HUDEP-2 (cell line): ENCODE data around the gene METAP1D.
"Not testable (repeated sequence)": the region's sequence is repeated elsewhere in the genome, so short reads cannot be mapped to it uniquely, and the experiment has no call there.

Source experiments
- DNase-seq, 76 experiments: peaks; one replicate each; lab custom pipeline; 2025; ENCODE audit not compliant: unreplicated experiment in 76 of 76; lab: John Stamatoyannopoulos, UW

The METAP1D gene

DNA sequence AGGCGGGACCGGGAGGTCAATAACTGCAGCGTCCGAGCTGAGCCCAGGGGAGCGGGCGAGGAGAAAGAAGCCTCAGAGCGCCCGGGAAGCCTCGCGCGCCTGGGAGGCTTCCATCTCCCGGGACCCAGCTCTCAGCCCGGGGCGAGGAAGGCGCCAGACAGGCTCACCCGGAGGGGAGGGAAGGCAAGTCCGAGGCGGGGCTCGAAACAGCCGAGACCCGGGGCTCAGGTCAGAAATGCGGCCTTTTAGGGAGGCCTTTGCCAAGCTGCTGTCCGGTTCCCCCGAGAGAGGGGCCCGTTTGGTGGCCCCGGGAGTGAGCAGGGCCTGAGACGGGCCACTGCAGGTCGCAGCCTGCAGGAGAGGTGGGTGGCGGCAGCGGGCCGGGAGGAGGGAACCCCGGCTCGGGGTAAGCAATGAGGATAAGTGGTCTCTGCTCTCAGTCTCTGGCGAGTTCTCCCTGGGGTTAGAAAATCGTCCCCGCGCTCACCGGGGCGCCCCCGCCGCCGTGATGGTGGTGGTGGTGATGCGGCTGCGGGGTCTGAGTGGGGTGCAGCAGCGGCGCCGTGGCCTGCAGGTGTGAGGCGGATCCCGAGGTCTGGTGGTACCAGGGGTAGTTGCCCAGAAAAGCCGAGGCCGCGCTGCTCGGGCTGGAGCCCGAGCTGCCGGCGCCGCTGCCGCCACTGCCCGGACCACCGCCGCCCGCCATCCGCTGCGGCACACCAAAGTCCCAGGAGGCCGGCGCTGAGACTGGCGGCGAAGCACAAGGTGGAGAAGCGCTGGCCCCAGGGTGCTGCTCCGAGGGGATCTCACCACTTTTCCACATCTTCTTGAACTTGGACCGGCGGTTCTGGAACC, 100.6 kb downstream of the METAP1D start:
- DNase-seq = peak in 1 of 76 experiments; percentile 12

DNA sequence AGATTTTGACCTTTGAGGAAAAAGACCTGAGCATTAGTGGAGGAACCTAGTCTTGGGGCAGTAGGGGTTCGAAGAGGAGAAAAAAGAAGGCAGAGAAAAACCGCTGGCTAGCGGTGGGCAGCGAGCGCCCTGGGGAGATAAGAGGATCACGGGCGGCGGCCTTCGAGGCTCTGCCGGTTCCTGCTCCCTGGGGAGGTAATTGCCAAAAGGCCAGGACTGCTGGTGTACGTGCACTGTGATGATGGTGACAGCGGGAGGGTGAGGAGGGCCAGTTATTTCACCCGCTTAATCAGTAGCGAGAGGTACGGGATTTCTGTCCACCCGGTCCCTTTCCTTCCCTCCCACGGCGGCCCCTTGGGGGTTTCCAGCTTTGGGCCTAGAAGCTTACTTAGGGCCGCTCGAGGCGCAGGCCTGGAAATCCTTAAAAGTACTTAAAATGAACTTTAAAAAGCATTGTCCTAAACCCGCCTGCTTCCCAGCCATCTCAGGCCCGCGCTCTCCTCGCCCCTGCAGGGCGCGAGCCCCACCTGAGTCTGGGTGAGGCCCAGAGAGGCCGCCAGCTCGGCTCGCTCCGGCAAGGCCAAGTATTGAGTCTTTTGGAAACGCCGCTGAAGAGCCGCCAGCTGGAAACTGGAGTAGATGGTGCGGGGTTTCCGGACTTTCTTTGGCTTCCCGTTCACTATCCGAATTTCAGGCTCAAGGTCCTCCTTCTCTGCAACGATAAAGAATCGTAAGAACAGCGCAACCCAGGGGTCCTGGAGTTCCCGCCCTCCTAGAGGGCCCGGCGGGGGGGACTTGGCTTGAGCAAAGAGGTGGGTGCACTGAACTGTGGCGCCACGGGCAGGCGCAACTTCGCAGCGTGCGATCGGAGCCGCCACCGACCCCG, 101.4 kb downstream of the METAP1D start:
- peak in 4 of 76 experiments; percentile 5 to 17 (median 12) for DNase-seq

DNA sequence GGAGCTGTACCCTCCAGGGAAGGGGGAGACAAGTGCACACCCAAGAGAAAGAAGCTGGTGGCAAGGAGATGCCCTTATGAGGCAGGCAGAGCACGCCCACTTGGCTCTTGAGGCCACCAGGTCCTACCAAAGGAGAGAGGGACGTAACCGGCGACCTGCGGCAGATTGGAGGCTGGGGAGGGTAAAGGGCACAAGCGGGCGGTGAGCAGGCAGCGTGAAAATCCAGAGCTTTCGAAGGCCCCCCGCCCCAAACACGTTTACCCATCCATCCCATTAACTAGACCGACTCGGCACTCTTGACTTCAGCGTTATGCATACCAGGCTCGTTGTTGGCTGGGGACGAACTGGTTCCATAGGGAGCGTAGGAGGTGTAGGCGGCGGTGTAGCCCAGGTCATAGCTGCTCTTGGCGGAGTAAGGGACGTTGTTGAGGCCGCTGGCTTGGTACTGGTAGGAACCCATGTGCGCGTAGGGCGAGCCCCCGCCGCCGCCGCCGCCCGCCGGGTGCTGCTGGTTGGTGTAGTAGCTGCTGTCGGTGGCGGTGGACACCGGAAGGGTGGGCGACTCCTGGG, 102.2 kb downstream of the METAP1D start:
- DNase-seq = no peak

DNA sequence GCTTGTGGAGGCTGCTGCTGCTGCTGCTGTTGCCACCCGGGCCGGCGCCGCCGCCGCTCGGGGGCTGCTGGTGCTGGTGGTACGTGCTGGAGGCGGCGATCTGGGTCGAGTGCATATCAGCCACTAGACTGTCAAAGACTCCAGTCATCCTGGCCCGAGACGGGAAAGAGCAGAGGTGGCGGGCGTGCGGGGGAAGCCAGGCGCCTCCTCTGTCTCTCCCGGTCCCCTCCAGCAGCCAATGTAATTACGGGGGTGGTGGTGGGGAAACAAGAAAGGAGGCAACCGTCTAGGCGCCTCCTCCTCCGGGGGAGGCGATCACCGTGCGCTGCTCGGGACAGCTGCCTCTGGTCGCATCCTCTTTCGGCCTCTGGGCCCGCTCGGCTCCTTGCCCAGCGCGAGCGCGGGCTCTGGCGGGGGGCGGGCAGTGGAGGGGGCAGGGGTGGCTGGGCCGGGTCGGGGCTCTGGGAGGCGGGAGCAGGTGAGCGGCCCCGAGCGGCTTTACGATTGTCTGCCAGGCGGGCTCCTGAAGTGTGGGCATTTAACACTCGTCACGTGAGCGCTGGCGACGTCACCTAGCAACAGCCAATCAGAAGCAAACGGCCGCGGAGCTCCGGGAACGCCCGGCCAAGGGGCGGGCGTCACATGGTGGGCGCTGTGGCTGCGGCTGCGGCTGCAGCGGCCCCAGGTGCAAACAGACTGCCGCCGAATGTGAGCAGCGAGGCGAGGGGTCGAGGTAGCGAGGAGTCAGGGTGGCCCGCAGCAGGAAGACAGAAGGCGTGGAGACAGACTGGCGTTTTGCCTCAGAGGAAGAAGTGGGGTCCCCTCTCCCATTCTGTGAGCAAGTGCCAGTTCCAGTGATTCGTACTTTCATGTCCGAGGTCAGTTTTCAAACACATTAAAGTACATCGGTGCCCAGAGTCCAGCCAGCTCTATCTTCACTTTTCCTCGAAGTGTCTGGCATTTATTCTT, 102.9 kb downstream of the METAP1D start, which contains the start of gene DLX2:
TSS of gene DLX2 (minus strand) at position 510 of the 969 bp plus-strand sequence. CDS start at position 148, 362 bp downstream.
- peak in 72 of 76 experiments; percentile 9 to 88 (median 71) for DNase-seq

DNA sequence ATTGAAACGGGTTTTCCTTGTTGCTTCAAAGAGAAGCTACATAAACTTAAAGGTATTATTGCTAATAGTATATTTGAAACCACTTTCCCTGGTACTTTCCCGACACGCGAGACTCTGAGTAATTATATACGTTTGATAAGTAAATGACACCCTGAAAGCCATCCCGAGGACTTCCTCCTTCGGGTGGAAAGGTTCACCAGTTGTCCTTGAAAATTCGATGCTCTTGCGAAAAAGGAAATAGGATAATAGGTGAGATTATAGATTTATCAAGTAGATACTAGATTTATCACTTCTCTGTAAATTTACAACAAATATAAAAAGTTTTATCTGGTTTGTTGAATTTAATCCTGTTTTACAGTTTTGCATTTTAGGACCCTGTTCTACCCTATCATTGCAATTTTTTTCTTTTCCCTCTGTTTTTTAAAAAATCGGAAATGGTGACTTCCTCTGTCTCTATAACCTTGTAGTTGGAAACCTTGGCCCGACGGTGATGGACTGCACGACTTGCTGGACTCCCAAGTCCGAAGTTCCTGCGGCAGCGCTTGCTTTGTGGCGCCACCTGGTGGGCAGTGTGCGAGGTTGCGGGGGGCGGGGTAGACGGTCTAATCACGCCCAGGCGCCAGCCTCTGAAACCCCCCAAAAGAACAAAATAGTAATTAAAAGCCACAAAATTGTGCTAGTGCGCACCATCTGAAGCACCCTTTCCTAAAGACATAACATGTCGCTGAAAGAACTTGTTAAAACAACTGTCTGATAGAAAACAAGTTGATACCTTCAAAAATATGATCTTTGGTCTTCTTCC, 103.9 kb downstream of the METAP1D start:
- DNase-seq = peak in 69 of 76 experiments; percentile 3 to 85 (median 61)

DNA sequence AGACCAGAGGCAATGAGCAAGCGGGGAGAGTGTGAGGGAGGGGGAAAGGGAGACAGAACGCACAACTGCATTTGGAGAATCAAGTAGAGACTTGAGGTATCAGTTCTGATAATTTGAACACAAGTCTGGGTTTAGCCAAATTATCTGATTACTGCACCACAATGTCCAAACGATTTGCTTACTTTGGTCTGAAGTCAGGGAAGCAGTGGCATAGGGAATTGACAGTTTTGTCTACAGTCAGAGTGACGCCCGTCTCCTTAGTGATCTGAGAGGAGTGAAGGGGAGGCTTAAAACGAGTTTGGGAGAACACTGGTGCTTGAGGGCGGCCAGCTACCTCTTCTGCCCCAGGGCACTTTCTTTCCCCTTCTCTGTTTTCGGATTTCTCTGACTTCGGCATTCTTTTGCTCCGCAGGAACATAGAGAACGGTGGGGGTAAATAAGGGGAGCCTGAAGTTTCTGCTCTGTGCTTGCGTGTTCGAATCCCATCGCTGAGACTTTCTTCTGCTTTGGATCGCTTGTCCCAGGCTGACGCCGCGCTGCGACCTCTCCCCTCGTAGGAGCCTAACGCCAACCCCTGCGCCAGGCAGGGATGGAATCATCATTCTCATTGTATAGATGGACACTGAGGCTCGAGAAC, 105.8 kb downstream of the METAP1D start:
- DNase-seq = peak in 1 of 76 experiments; percentile 49

DNA sequence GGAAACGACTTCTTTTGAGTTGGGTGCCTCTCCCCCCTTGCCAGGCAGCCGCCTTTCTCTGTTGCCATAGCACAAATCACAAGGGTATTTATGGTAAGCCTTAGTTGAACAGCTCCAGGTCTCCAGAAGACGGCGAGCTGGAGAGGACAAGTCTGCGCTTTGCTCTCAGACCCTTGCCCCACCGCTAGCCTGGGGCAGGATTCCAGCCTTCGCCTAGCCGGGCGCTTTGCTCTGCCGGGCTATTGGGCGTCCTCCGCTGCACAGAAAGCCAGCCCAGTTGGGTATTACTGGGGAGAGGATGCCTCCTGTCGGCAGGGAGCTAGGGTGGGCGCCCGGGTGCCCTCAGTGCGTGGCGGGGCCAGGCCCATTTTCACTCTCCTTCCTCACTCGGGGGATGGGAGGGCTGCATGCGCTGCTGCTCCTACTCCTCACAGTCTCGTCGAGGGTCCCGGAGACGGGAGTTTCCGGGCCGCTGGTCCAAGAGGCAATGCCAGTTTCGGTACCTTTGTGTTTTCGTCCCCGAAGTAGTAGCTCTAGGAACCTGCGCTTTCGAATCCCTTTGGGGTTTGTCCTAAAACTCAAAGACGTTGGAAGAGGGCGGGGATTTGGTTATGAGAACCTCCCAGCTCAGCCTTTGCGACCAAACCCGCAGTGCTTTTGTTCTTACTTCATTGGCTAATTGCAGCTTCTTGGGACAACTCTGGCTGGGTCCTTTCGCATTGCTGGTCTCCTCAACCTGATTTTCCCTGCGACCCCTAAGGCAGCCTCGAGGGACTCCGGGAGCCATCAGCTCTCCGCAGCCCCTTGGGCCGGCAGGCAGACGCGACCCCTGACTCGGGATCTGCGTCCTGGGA, 106.6 kb downstream of the METAP1D start:
- peak in 53 of 76 experiments; percentile 14 to 67 (median 42) for DNase-seq

DNA sequence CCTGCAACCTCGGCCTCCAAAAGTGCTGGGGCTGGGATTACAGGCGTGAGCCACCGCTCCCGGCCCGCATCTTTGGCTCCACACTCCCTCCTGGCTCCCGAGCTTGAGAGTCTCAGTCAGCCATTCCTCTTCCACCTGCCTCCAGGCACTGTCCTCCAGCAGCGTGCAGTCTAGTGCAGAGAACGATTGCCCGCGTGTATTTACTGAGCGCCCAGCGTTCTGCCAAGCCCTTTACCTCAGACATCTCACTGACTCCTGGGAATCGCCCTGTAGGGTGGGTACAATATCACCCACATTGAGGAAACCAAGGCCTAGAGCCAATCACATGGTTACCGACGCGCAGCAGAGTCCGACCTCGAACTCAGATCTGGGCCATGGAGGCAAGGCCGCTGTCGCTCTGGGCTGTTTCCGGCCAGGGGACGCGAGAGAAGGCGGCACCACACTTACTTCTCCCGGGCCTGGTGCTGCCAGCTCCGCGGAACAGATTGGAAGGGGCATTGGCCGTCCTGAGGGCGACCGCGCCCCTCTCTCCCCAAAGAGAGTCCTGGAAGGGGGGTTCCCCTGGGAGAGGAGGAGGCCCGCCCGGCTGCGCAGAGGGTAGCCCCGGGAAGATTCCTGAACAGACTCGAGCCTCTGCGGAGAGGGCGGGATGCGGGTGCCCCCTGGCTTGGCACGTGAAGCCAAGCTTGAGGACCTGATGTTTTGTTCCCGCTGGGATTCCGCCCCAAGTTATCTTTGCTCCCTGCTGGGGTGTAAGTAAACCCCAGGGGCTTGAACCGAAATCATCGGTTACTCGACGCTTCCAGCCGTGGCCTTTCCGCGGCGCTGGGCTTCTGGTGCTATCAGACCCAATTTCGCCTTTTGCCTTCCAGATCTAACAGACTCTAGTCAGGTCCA, 108.2 kb downstream of the METAP1D start:
- DNase-seq = no peak

DNA sequence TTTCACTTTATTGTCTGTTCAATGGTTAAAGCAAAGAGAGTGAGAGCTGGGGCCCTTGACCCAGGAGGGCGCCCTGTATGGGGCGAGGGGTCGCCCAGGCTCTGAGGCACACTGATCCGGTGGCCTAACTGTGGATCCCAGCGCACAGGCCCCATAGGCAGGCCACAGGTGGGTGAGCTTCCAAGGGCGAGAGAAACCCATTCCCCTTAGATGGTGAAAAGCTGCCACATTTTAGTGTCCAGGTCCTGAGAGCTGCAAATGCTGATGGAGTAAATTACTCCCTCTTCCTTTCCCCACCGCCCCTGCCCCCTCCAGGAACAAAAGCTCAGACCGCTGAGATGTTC, 108.8 kb downstream of the METAP1D start:
- no peak for DNase-seq

DNA sequence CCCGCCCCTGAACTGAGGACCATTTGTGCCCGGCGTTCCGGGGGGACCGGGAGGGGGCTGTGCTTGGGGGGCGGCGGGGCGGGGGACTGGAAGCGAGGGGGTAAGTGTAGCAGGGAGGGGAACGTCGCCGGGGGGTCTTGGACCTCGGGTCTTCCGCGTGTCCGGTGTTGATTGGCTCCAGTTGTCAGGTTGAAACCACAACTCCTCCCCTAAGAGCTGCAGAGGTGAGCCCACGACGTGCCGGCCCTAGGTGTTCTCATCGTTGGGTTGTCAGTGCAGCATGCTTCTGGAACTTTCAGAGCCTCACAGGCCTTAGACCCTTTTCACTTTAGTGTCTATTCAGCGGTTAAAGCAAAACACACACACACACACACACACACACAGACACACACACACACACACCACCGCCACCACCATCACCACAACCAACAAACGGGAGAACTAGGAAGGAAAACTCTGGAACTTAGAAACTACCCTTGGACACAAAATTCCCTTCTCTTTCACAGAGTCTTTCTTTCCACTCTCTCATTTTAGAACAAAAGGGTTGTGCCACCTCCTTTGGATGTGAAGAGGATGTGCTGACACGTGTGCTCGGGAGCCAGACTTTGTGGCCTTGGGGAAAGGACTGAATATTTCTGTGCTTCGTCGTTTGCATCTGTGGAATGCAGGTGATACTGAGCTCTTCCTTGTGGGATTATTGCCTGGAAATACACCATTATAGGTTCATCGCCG, 109.7 kb downstream of the METAP1D start:
- DNase-seq = no peak

DNA sequence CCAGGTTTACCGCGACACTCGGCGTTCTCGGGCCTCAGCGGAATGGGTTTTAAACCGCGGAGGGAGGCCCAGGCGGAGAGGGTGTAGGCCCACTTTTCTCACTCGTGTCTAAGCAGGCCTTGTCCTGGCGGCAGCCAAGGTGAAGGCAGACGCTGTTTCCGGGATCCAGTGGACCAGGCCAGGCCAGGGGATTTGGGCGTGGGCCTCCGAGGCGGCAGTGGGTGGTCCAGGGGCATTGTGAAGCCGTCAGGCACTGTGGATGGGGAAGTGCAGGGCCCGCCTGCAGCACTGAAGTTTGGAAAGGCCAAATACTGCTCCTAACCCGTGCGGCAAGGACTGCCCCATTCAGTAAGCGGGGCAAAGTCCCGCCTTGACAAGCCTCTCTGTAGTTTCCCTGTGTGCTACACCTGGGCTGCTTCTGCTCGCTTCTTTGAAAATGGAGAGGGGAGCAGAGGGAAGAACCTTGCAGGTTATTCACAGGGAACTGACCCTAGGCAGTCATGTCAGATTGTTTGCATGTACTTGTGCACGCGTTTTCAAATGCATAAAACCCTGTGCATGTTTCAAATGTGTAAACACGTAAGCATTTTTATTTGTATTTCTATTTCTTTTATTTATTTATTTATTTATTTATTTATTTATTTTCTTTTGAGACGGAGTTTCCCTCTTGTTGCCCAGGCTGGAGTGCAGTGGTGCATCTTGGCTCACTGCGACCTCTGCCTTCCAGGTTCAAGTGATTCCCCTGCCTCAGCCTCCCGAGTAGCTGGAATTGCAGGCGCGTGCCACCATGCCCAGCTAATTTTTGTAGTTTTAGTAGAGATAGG, 110.4 kb downstream of the METAP1D start:
- no peak for DNase-seq

DNA sequence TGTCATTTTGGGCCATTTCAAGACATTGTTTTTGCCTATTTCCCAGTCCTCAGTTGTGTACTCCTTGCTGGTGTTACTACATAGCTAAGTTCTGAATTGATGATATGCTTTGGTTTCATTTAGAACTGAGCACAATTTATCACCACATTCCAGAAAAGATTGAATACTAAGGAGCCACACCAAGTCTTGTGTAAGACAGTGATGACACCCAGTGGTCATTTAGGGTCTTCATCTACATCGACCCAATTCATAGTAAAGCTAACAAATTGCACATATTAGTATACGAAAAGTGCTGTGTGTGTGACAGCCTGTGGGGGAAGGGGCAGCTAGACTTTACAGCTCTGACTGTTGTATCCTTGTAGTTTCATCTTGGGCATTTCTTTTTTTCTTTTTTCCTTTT, 113.9 kb downstream of the METAP1D start:
- DNase-seq = peak in 4 of 76 experiments; percentile 8 to 22 (median 14)

DNA sequence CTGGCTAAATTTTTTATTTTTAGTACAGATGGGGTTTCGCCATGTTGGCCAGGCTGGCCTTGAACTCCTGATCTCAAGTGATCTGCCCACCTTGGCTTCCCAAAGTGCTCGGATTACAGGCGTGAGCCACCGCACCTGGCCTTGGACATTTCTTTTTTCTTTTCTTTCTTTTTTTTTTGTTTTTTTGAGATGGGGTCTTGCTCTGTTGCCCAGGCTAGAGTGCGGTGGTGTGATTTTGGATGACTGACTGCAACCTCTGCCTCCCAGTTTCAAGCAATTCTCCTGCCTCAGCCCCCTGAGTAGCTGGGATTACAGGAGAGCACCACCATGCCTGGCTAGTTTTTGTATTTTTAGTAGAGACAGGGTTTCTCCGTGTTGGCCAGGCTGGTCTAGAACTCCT, 114.4 kb downstream of the METAP1D start:
- DNase-seq = not testable (repeated sequence)

DNA sequence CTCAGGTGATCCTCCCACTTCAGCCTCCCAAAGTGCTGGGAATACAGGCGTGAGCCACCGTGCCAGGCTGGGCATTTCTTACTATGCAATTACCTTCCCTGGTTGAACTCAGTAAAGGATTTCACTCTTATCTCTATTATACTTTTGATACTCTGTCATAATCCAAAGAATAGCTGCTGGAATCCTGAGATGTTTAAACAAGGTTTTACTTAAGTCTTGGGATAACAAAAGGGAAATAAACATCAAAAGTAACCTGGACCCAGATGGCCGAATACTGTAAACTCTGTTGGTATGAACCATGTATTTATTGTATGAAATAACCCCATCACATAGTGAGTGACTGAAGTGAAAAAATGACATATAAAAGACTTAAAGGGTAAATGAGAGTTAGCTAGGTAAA, 114.8 kb downstream of the METAP1D start:
- DNase-seq = no peak

DNA sequence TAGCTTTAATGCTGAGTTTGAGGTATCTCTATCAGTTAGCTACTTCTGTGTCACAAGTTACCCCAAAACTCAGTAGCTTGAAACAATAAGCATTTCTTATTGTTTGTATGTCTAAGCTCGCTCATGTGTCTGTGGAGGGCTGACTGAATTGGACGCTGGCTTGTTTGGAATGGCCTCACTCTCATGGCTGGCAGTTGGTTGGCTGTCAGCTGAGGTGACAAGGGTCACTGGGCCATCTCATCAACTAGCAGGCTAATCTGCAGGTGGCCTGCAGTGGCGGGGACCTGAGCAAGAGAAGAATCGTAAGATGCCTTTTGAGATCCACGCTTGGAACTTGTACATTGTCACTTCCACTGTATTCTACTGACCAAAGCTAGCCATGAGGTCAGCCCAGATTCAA, 116.4 kb downstream of the METAP1D start:
- no peak for DNase-seq
